Suppressor macrophage treated with lipopolysaccharide for 4 hours (primary cell): Measurements from ENCODE around the gene SERPINB2.
A peak's percentile ranks its signal among the peaks of the same experiment; 100 is the strongest.
"Not testable (repeated sequence)": the region's sequence is repeated elsewhere in the genome, so short reads cannot be mapped to it uniquely, and the experiment has no call there.

Source experiments
- DNase-seq: peaks from one replicate; pipeline ENCODE4 v3.0.0-alpha.2; 2020

SERPINB2 gene

DNA sequence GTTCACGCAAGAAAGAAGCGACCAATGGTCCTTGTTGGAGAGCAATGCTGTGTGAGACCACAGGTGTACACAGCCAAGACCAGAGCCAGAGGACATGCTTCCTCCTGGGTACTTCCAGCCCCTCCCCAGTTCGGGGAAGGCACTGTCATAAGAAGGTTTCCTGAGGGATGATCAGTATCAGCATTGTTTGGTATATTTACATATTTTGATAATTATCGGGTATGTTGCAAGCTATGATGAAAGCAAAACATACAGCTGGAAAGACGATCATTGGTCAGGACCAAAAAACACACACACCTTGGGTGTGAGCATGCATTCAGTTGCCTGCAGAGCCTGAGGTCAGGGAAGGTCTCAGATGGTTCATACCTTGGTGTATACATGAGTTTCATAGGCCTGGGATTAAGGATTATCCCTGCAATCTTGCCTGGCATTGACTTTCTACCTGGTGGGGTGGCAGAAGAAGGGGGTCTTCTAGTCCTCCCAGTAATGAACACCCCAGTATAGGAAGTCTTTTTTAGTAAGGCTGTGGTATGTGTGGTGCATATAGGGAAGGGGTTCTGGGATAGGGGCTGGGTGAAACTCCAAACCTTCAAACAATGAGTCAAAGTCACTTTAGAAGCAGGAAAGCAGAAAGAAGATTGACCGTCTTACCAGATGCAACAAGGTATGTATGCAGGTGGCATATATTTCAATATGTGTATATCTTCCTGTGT is 2.9 kb downstream of the SERPINB2 start:
- DNase-seq = no peak

DNA sequence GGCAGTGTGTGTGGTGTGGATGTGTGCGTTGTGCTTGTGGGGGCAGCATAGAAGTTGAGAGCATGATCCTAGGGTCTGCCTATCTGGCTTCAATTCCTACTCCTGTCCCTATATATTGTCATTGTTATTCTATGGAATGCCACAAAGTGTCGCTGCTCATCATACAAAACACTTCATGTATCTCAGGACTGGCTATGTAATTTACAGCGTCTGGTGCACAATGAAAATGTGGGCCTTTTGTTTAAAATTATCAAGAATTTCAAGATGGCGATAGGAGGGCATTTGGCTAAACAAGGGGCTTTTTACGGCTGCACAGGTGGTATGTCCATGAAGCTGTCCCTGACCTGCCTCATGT is 3.4 kb downstream of the SERPINB2 start:
- DNase-seq = peak; percentile 26

- DNase-seq = peak; percentile 54
Measured at GRCh38 chr18:63892566-63892965, 5.1 kb downstream of the SERPINB2 start.

DNA sequence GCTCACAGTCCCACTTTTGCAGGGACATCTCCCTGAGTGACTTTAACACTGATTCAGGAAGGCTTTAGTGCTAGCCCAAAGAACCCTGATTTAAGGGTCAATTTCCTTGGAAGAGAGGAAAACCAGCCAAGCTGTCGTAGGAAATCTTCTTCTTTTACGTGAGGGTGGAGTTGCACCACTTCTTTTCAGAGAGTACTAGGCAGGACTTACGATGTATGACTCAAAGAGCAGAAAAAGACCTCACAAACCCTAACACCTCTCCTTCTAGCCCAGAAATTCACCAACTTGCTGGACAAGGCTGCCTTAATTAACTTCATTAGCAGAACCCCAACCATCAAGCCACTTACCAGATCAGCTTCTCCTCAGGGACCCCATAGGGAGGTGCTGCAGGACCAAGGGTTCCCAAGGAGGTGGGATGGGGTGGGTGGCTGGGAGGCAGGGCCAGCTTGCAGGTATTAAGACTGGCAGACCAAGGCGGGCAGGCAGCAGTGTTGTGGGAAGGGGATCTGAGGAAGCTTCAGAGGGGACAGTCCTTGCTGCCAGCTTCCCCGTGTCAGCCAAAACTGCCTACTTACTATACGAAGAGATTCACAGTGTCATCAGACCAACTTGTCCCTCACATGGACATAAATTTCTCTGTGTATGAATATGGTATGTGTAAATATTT is 6.7 kb downstream of the SERPINB2 start:
- no peak for DNase-seq

DNA sequence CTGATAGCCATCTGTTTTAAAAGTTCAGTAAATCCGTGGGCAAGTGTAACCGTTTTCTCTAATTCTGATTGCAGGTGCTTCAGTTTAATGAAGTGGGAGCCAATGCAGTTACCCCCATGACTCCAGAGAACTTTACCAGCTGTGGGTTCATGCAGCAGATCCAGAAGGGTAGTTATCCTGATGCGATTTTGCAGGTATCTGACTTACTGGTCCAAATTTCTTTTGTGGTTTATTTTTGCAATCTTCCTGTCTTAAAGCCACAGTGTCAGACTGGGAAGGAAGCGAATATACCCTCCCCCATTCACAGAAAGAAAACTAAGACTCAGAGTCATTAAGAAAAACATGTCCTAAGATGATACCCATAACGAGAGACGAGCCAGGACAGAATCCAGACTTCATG is 7.7 kb downstream of the SERPINB2 start:
- no peak for DNase-seq

GRCh38 chr18:63897072-63897471 is 9.6 kb downstream of the SERPINB2 start:
- DNase-seq = no peak

- no peak for DNase-seq
Measured at GRCh38 chr18:63899206-63899605, 11.7 kb downstream of the SERPINB2 start.

DNA sequence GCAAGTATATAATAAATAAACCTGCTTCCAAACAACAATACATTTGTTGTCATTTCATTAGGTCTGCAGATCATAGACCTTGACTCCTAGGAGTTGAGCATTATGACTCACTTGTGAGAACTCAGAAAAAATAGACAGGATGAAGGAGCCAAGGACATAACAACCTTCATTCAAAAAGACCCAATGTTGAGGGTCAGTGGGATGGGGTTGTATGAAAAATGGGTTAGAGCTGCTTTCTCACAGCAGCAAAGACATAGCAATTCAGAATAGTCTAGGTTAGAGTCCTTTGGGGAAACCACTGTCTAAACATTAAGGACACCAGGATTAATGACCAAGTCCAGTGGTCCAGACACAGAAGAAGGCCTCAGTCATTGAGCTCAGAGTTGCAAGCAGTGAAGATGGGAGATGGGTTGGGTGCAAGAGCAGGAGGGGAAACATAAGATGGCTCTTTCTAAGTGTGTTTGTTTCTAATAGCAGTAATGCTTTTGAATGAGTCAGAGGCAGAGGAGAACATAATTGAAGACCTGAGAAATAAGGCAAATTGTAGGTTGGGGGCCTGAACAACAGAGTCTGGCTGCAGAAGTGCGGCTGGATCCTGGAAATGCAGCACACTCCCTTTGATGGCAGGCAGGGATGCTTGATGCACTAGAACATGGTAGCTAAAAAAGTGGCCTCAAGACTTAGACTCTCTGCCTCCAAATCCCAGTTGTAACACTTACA is 16.5 kb downstream of the SERPINB2 start:
- no peak for DNase-seq

DNA sequence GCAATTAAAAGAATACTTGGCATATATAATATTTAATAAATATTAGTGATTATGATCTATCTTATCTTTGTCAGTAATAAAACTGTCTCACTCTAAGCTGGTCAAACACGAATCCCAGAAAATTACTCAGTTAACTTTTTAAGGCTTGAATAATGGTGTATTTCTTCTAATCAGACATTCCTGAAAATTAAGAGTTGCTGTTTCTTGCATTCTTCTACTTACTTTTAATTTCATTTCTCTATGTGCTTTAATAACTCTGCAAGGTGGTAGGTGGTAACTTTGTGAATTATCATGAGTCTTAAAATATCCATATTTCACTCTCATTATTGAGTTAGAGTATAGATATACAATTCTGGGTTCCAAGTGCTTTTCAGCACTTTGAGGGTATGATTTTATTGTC is 17.2 kb downstream of the SERPINB2 start:
- no peak for DNase-seq

- no peak for DNase-seq
Measured at GRCh38 chr18:63905361-63905760, 17.9 kb downstream of the SERPINB2 start.

- DNase-seq = no peak
Measured at GRCh38 chr18:63906056-63906455, 18.6 kb downstream of the SERPINB2 start.

- DNase-seq = no peak
Measured at GRCh38 chr18:63907664-63908063, 20.2 kb downstream of the SERPINB2 start, which contains the start of gene SERPINB10. Gene SERPINB10, plus strand, starts transcription at chr18:63907958. Its CDS starts 7,553 bp downstream, at chr18:63915511.

DNA sequence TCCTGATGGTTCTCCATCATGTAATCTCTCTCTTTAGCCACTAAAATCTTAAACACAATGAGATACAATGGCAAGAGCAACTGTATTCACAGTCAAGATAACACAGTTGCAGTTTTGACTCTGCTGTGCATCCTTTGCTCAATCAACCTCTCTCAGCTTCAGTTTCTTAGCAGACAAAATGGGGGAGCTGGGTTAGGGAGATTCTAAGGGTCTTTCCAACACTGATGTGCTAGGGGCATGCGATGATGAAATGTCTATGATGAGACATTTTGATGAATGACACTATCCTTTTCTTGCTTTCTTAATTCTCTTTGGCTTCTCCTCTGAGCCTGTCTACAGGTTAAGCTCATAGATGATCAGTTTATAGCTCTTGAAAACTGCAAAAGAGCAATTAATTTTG is 21.4 kb downstream of the SERPINB2 start:
- peak; percentile 25 for DNase-seq

DNA sequence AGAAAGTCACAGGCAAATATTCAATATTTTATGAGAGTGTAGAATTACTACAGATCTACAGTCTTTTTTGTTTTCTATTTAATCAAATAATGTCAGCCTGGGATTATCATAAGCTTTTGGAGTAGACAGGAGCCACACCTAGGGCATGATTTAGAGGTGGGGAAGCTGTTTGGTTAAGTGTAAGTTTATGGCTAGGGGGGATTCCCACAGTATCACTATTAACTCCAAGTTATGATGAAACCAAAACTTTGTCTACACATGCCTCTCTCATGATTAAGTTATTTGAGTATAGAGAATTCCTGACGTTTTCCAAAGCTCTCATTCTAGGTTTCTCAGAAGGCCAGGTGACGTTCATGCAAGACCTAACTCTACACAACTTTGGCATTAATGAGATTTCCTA is 22.4 kb downstream of the SERPINB2 start:
- peak; percentile 18 for DNase-seq

DNA sequence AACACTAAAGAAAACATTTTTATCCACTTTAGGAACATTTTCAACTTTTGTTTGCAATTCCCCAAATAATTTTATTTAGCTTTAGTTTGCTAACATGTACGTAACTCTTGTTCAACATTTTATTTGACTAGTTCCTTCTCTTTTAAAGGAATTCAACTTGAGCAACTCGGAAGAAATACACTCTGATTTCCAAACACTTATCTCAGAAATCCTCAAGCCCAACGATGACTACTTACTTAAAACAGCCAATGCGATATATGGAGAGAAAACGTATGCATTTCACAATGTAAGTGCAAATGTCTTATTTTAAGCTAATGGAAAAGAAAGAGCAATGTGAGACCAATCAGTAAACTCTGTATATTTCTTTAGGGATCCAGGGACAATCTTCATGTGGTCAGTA is 30.3 kb downstream of the SERPINB2 start:
- DNase-seq = peak; percentile 40

GRCh38 chr18:63922049-63922448 is 34.5 kb downstream of the SERPINB2 start:
- DNase-seq = peak; percentile 29

- no peak for DNase-seq
Measured at GRCh38 chr18:63924551-63924950, 37.0 kb downstream of the SERPINB2 start.

DNA sequence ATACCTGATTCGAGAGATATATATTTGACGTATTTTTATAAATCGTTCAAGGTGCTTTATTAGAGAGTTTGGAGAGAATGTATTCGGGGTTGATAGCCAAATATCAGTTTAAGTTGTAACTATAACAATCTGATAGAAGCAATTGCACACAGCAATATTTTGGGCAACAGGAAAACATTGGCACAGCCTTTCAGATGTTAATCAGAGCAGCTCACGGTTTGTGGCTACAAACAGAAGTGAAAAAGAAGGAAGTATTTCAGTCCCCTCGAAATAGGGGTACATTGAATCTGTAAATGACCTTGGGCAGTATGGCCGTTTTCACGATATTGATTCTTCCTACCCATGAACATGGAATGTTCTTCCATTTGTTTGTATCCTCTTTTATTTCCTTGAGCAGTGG is 40.8 kb downstream of the SERPINB2 start:
- no peak for DNase-seq

DNA sequence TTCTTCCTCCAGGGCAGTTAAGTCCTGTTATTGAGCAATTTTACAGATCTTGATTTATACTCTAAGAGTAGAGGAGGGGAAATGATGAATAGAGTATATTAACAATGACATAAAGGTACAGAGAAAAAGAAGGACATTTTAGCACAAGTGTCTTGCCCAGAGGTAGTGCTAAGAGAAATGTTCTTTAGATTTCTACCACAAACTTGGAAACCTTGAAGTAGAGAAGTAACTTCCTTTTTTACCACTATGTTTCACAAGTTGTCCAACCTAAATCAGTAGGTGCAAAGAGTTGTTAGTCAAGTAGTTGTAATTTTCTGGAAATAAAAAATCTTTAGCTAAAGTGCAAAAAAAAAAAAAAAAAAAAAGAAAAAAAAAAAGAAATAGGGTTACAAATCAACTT is 41.9 kb downstream of the SERPINB2 start:
- DNase-seq = not testable (repeated sequence)

DNA sequence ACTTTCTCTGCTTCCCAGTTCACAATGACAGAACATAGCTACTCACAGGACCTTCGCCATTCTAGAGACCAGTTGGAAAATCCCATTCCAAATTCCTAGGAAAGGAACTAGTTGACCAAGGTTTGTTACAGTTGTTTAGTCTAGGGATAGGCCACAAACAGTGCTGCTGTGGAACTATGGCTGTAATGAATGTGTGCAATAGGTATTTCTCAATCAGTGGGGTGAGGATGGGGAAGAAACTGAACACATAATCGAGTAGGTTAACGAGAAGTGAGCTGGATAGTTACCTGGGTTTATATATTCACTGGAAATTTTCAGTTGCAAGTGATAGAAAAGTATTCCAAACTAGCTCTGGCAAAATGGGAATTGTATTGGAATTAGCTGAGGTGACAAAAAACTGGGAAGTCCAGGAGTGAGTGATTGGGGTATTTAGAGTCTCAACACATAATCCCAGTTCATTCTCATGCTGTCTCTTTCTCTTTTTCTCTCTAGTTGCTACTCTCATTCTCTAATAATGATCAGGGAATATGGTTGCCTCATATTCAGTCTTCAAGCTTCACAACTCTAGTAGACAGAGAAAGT is 43.4 kb downstream of the SERPINB2 start:
- no peak for DNase-seq

DNA sequence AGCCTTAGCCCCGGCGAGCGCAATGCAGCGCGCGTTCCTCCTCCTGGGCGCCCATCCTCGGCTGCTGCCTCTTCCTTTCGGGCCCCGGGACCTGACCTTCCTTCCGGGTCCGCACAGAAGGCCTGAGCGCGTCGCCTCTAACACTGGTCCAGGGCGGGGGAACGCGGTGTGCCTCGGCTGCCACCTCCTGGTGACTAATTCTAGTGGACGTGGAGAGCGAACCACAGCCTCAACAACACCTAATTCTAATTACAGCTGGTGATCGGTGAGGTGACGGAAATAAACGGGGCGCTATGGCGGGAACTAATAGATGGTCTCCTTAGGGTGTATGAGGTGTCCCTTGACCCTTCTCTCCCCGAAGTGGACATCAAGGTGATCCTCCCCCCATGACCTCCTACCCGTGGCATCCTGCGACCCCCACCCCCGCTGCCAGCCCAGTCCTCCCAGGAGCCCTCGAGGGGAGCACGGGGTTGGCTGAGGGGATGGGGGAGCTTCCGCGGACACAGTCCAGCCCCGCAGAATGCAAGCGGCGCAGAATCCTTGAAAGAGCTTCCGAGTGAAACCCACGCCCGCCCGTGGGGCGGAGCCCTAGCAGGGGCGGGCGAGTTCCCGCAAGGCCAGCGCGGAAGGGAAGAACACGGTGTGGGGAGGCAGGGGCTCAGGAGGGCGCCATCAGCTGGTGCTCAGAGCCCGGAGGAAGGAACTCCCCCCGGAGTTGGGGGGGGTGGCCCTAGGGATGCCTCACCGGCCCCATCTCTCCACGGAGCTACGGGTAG is 48.8 kb downstream of the SERPINB2 start:
- peak; percentile 92 for DNase-seq

- no peak for DNase-seq
Measured at GRCh38 chr18:63936932-63937393, 49.5 kb downstream of the SERPINB2 start.

DNA sequence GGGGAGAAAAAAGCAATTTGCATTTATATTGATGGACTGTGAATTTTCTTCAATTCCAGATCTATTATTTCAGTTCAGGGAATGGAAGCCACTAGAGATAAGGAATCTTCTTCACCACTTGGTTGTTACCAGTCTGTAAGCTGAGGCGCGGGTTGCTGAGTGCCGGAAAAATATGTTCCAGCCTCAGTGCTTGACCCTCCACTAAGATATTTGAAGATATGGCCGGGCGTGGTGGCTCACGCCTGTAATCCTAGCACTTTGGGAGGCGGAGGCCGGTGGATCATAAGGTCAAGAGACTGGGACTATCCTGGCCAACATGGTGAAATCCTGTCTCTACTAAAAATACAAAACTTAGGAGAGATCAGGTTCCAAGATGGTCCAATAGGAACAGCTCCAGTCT is 52.5 kb downstream of the SERPINB2 start:
- DNase-seq = no peak
